Activated CD4-positive, alpha-beta T cell treated with anti-CD3 and anti-CD28 coated beads, Interleukin-2, amount 10 ng/mL, durations not matched to agents 24 days and 14 days (primary cell): ENCODE results near the gene YWHAB. TPM values are rescaled to one million over a fixed set of nuclear protein-coding genes. Genes with fewer than 3 reads are reported as not detected.
A peak's percentile ranks its signal among the peaks of the same experiment; 100 is the strongest.

Source experiments
- DNase-seq: peaks from one replicate; pipeline ENCODE4 v3.0.0; 2022
- H3K27ac Mint-ChIP-seq: one replicate; pipeline ENCODE4 v1.8.0; 2022; ENCODE audit warnings: mild to moderate bottlenecking, mixed read lengths
- H3K27me3 Mint-ChIP-seq: one replicate; pipeline ENCODE4 v1.8.0; 2022; ENCODE audit warnings: mixed read lengths
- H3K36me3 Mint-ChIP-seq: one replicate; pipeline ENCODE4 v1.8.0; 2022; ENCODE audit warnings: low read depth, mild to moderate bottlenecking, mixed read lengths
- H3K4me1 Mint-ChIP-seq: one replicate; pipeline ENCODE4 v1.8.0; 2021; ENCODE audit warnings: mixed read lengths
- H3K4me3 Mint-ChIP-seq: one replicate; pipeline ENCODE4 v1.8.0; 2022; ENCODE audit warnings: mild to moderate bottlenecking, moderate library complexity, mixed read lengths
- H3K9me3 Mint-ChIP-seq: one replicate; pipeline ENCODE4 v1.8.0; 2021; ENCODE audit warnings: mixed read lengths
- intact Hi-C: fragments of 100-400 bp; cut with micrococcal nuclease; formaldehyde crosslinking; loops from one replicate; pipeline ENCODE4 v1.15.1; 2023
- total RNA-seq: library from RNA; stranded (reverse); gene quantifications from 2 replicates; pipeline ENCODE4 v1.2.3, GENCODE V29; 2022

Gene YWHAB
- total RNA-seq: 241 and 243 TPM in 2 replicates

DNA sequence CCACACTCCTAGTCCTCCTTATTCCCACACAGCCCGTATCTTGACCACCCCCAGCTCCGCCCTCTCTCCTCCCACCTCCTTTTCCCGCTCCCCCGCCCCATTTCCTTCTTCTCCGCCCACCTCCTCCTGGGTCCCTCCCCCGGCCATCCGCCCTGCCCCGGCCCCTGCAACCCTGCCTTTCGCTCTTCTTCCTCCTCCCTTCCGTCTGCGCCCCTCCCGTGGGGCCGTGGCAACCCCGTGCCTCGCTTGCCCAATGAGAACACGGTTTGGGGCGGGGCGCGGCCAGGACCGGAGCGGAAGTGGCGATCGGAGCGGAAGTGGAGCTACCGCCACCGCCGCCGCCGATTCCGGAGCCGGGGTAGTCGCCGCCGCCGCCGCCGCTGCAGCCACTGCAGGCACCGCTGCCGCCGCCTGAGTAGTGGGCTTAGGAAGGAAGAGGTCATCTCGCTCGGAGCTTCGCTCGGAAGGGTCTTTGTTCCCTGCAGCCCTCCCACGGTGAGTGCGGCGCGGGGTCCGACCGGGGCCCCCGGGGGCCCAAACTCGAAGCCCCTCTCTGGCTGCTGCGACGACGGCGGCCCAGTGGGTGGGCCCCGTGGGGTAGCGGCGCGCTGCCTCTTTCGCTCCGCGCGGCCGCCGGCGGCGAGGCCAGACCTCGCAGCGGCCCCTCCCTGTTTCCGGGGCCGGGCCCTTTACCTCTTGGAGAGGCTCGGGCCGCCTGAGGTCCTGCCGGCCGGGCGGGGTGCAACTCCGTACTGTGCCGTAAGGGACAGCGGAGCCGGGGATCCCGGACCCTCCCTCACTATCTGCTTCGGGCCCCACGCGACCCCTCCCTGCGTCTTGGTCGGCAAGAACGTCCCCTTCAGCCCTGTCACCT lies at the start of gene YWHAB:
Gene YWHAB (plus strand): TSS at position 314 of the 874 bp plus-strand sequence. CDS start 15,829 bp downstream, outside the sequence.
- Mint-ChIP-seq H3K4me1 (peaks cover 48% of the 10 kb centered on the region), H3K9me3 (no peaks in the 10 kb centered on the region), H3K4me3 (peak within 1 kb of the TSS; percentile 97), H3K27me3 (no peaks in the 10 kb centered on the region), H3K36me3 (peaks cover 19% of the 10 kb centered on the region), H3K27ac (peak within 1 kb of the TSS; percentile 94)
- intact Hi-C loops: loop anchor here (1.0 to 10.0 kb wide), 5 partner anchors 25 to 675 kb away; partner anchors contain the start of genes KCNK15, OSER1, PABPC1L and SERINC3
- DNase-seq: peak; percentile 99

- Mint-ChIP-seq H3K4me3 (no peak overlapping the region), H3K4me1 (no peaks in the 10 kb centered on the region), H3K27ac (no peak overlapping the region), H3K9me3 (no peaks in the 10 kb centered on the region), H3K36me3 (no peaks in the 10 kb centered on the region), H3K27me3 (peaks cover 22% of the 10 kb centered on the region)
- DNase-seq: no peak
- intact Hi-C loops: no loop called here
Observed at GRCh38 chr20:44836601-44837120, 48.8 kb upstream of the YWHAB start.

DNA sequence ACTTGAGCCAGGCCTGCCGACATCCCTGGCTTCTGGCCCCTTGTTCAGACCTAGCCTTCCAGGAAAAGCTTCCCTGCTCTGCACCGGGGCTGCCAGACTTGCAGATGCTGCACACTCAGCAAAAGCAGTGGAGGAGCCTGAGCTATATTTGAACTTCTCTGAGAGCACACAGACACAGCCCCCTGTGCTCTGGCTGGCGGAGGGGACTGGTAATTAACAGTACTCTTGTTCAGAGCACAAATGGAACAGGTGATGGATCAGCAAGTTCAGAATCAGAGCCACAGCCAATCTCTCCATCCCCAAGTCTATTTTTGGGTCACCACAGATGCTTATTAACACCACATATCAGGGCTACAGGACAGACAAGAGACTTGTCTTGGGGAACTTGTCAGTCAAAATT lies 47.6 kb upstream of the YWHAB start:
- no peaks in the 10 kb centered on the region for H3K4me1 Mint-ChIP-seq
- H3K36me3 Mint-ChIP-seq: no peaks in the 10 kb centered on the region
- no peak for DNase-seq
- intact Hi-C loops: no loop called here
- no peak overlapping the region for H3K27ac Mint-ChIP-seq
- peaks cover 24% of the 10 kb centered on the region for H3K27me3 Mint-ChIP-seq
- no peak overlapping the region for H3K4me3 Mint-ChIP-seq
- no peaks in the 10 kb centered on the region for H3K9me3 Mint-ChIP-seq

DNA sequence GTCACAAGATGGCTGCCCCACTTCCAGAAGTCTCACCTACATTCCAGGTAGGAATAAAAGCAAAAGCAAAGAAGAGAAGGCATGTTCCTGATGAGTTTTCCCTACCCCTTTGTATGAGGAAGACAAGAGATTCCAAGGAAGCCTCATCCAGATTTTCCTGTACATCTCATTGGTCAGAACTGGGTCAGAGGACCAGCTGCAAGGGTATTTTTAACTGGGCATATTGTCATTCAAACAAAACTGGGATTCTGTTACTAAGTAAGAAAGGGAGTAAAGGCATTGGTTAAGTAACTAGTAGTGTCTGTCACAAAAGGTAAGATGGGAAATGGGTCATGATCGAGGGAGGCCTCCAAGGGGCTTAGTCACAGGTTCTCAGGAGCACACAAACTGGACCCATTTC lies 47.0 kb upstream of the YWHAB start:
- Mint-ChIP-seq H3K4me1 (no peaks in the 10 kb centered on the region), H3K36me3 (no peaks in the 10 kb centered on the region), H3K27ac (no peak overlapping the region), H3K27me3 (peaks cover 24% of the 10 kb centered on the region), H3K9me3 (no peaks in the 10 kb centered on the region), H3K4me3 (no peak overlapping the region)
- intact Hi-C loops: no loop called here
- DNase-seq: no peak

- DNase-seq: no peak
- intact Hi-C loops: no loop called here
- Mint-ChIP-seq H3K4me3 (no peak overlapping the region), H3K27me3 (peaks cover 22% of the 10 kb centered on the region), H3K27ac (no peak overlapping the region), H3K4me1 (no peaks in the 10 kb centered on the region), H3K36me3 (no peaks in the 10 kb centered on the region), H3K9me3 (no peaks in the 10 kb centered on the region)
Observed at GRCh38 chr20:44839481-44839880, 46.0 kb upstream of the YWHAB start.

- no peak overlapping the region for H3K27ac Mint-ChIP-seq
- peaks cover 20% of the 10 kb centered on the region for H3K27me3 Mint-ChIP-seq
- H3K9me3 Mint-ChIP-seq: no peaks in the 10 kb centered on the region
- no peak overlapping the region for H3K4me3 Mint-ChIP-seq
- H3K4me1 Mint-ChIP-seq: no peaks in the 10 kb centered on the region
- DNase-seq: no peak
- no peaks in the 10 kb centered on the region for H3K36me3 Mint-ChIP-seq
- intact Hi-C loops: no loop called here
Observed at GRCh38 chr20:44840826-44841225, 44.7 kb upstream of the YWHAB start.

GRCh38 chr20:44841955-44842354 lies 43.5 kb upstream of the YWHAB start:
- no peak overlapping the region for H3K4me3 Mint-ChIP-seq
- no peaks in the 10 kb centered on the region for H3K4me1 Mint-ChIP-seq
- no peak for DNase-seq
- no peaks in the 10 kb centered on the region for H3K9me3 Mint-ChIP-seq
- H3K36me3 Mint-ChIP-seq: no peaks in the 10 kb centered on the region
- intact Hi-C loops: no loop called here
- peaks cover 20% of the 10 kb centered on the region for H3K27me3 Mint-ChIP-seq
- H3K27ac Mint-ChIP-seq: no peak overlapping the region

DNA sequence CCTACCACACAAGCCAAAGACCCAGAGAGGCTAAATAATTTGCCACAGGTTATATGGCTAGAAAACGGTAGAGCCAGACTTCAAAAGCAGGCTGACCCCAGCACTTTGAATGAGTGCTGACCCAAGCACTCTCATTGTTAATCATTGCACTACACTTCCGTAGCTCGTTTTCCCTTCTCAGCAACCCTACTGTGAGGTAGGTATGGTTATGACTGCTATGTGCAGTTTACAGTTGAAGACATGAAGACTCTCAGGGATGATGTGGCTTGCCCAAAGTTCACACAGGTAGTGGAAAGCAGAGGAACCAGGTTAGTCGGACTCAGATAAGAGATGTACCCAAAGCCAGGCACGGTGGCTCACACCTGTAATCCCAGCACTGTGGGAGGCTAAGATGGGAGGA lies 41.6 kb upstream of the YWHAB start:
- Mint-ChIP-seq H3K36me3 (no peaks in the 10 kb centered on the region), H3K27ac (no peak overlapping the region), H3K9me3 (no peaks in the 10 kb centered on the region), H3K27me3 (peaks cover 18% of the 10 kb centered on the region), H3K4me3 (no peak overlapping the region), H3K4me1 (no peaks in the 10 kb centered on the region)
- intact Hi-C loops: no loop called here
- DNase-seq: no peak

GRCh38 chr20:44848254-44849015 lies 37.1 kb upstream of the YWHAB start:
- Mint-ChIP-seq H3K36me3 (no peaks in the 10 kb centered on the region), H3K4me1 (no peaks in the 10 kb centered on the region), H3K27me3 (peaks cover 17% of the 10 kb centered on the region), H3K27ac (no peak overlapping the region), H3K9me3 (no peaks in the 10 kb centered on the region), H3K4me3 (no peak overlapping the region)
- no peak for DNase-seq
- intact Hi-C loops: no loop called here

GRCh38 chr20:44849703-44850102 lies 35.8 kb upstream of the YWHAB start:
- no peak for DNase-seq
- Mint-ChIP-seq H3K36me3 (no peaks in the 10 kb centered on the region), H3K9me3 (no peaks in the 10 kb centered on the region), H3K4me3 (no peak overlapping the region), H3K4me1 (no peaks in the 10 kb centered on the region), H3K27me3 (peaks cover 19% of the 10 kb centered on the region), H3K27ac (no peak overlapping the region)
- intact Hi-C loops: no loop called here

DNA sequence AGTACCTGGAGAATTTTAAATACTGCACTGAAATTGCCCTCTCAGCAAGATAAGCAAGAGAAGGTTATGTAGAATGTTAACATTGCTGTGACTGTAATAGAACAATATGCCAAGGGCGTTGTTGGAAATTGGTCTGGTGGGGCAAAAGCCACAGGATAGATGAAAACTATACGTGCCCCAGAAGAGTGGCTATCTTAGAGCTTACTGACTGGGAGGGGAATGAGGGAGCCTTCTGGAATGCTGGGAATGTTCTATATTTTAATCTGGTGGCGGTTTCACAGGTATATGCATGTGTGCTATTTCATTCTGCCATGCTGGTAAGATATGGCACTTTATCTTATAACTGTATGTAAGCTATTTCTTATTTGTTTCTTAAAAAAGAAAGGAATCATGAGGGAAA lies 35.2 kb upstream of the YWHAB start:
- H3K27ac Mint-ChIP-seq: no peak overlapping the region
- H3K4me3 Mint-ChIP-seq: no peak overlapping the region
- no peaks in the 10 kb centered on the region for H3K9me3 Mint-ChIP-seq
- no peaks in the 10 kb centered on the region for H3K4me1 Mint-ChIP-seq
- intact Hi-C loops: no loop called here
- peaks cover 16% of the 10 kb centered on the region for H3K27me3 Mint-ChIP-seq
- H3K36me3 Mint-ChIP-seq: no peaks in the 10 kb centered on the region
- no peak for DNase-seq

DNA sequence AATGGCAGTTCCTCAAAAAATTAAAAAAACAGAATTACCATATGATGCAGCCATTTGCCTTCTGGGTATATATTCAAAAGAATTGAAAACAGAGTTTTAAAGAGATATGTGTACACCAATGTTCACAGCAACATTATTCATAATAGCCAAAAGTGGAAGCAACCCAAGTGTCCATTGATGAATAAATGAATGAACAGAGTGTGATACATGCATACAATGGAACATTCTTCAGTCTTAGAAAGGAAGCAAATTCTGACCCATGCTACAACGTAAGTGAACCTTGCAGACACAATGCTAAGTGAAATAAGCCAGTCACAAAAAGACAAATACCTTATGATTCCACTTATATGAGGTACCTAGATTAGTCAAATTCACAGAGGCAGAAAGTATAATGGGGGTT lies 34.7 kb upstream of the YWHAB start:
- H3K36me3 Mint-ChIP-seq: no peaks in the 10 kb centered on the region
- H3K27ac Mint-ChIP-seq: no peak overlapping the region
- H3K27me3 Mint-ChIP-seq: peaks cover 16% of the 10 kb centered on the region
- H3K9me3 Mint-ChIP-seq: peaks cover under 1% of the 10 kb centered on the region
- no peak for DNase-seq
- H3K4me3 Mint-ChIP-seq: no peak overlapping the region
- intact Hi-C loops: no loop called here
- no peaks in the 10 kb centered on the region for H3K4me1 Mint-ChIP-seq

DNA sequence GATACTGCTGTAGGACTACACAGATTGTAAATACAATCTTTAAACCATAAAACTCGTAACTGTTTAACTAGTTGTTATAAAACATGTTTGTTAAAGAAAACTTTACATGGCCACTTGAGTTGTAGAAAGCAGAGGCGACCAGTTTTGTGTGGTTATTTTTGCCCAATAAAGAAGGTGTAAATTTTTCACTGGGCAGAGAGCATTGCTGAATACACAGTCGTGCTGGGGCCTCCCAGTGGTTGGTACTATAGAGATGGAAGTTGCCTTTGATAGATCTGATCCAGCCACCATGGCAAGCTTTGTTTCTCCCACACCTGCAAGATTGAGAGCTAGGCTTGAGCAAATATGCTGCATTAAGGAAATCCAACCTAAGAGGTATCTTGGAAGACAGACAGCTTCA lies 34.0 kb upstream of the YWHAB start:
- DNase-seq: no peak
- H3K9me3 Mint-ChIP-seq: peaks cover 3% of the 10 kb centered on the region
- intact Hi-C loops: no loop called here
- H3K4me1 Mint-ChIP-seq: no peaks in the 10 kb centered on the region
- no peak overlapping the region for H3K4me3 Mint-ChIP-seq
- H3K27me3 Mint-ChIP-seq: peaks cover 16% of the 10 kb centered on the region
- H3K27ac Mint-ChIP-seq: no peak overlapping the region
- H3K36me3 Mint-ChIP-seq: no peaks in the 10 kb centered on the region

DNA sequence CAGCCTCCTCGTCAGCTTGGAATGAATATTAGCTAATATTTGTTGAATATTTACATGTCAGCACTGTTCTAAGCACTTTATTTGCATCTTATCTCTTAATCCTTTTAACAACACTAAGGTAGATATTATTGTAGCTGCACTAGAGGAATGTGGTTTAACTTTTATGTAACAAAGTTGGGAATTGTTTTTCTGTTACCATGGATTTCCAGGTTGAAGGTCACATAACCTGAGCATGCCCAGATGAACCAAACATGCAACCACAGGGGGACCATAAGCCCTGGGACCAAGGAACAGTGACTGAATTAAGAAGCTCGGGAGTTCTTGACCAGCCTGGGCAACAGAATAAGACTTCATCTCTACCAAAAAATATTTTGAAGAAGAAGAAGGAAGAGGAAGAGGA lies 29.1 kb upstream of the YWHAB start:
- Mint-ChIP-seq H3K4me1 (peaks cover 2% of the 10 kb centered on the region), H3K27ac (no peak overlapping the region), H3K4me3 (no peak overlapping the region), H3K27me3 (peaks cover 7% of the 10 kb centered on the region), H3K9me3 (peaks cover 7% of the 10 kb centered on the region), H3K36me3 (no peaks in the 10 kb centered on the region)
- DNase-seq: no peak
- intact Hi-C loops: no loop called here
